A673 (cell line): ENCODE measurements around the gene CFHR5.
"Not testable (repeated sequence)": the region's sequence is repeated elsewhere in the genome, so short reads cannot be mapped to it uniquely, and the experiment has no call there.

Experiments used
- CTCF ChIP-seq: fragments of 300-800, 200-600 bp; sonication (generic); conservative IDR thresholded peaks from 2 replicates; pipeline ENCODE4 v1.5.1; 2017; ENCODE audit warnings: low read depth, mild to moderate bottlenecking, antibody characterized with exemption, low read length, moderate library complexity, mixed read lengths
- EZH2 ChIP-seq: fragments of 200-600 bp; sonication (generic); IDR thresholded peaks from 2 replicates; pipeline ENCODE4 v1.6.1; 2017; ENCODE audit warnings: borderline replicate concordance, low read depth, mild to moderate bottlenecking, mixed read lengths, antibody characterized with exemption, low read length; ENCODE audit not compliant: poor library complexity, severe bottlenecking

GRCh38 chr1:196982247-196982646, 4.9 kb downstream of the CFHR5 start:
- TF ChIP-seq CTCF, EZH2: not testable (repeated sequence)
